Heart left ventricle (tissue), 16 donors: Measurements from ENCODE around the gene PRSS21. TPM values are rescaled to one million over a fixed set of nuclear protein-coding genes. Genes with fewer than 3 reads are reported as not detected.

Source experiments
- ATAC-seq, 4 donors: fragments of 200-7000 bp; cut with Tn5 transposase; one replicate each; pipeline ENCODE4 v1.9.1; 2020 to 2022; ENCODE audit warnings: moderate library complexity in 4 of 4, mild to moderate bottlenecking in 3 of 4, moderate number of reproducible peaks in 1 of 4
- DNase-seq, 5 donors: peaks; one replicate each; pipeline ENCODE4 v3.0.0-alpha.2; 2020
- H3K27ac ChIP-seq, 12 donors: fragments of 200-600 bp; sonication (generic) in 4 of 12; one replicate each; pipeline versions ENCODE4 v1.5.0 to v1.8.0; 2016 to 2022; ENCODE audit warnings: mild to moderate bottlenecking in 2 of 12
- H3K27me3 ChIP-seq, 9 donors: fragments of 200-600 bp; sonication (generic) in 2 of 9; one replicate each; pipeline versions ENCODE4 v1.5.1 to v1.8.0; 2016 to 2022; ENCODE audit warnings: mild to moderate bottlenecking in 3 of 9
- H3K36me3 ChIP-seq, 9 donors: fragments of 200-600 bp; sonication (generic) in 2 of 9; one replicate each; pipeline versions ENCODE4 v1.5.0 to v1.8.0; 2018 to 2022; ENCODE audit warnings: mild to moderate bottlenecking in 2 of 9
- H3K4me1 ChIP-seq, 12 donors: fragments of 200-600 bp; sonication (generic) in 4 of 12; one replicate each; pipeline versions ENCODE4 v1.5.0 to v1.8.0; 2016 to 2022; ENCODE audit warnings: mild to moderate bottlenecking in 3 of 12
- H3K4me3 ChIP-seq, 12 donors: fragments of 200-600 bp; sonication (generic) in 4 of 12; one replicate each; pipeline versions ENCODE4 v1.5.0 to v1.8.0; 2017 to 2022; ENCODE audit warnings: mild to moderate bottlenecking in 9 of 12, moderate library complexity in 4 of 12
- H3K9me3 ChIP-seq, 12 donors: fragments of 200-600 bp; sonication (generic) in 4 of 12; one replicate each; pipeline versions ENCODE4 v1.5.0 to v1.8.0; 2016 to 2022; ENCODE audit warnings: mild to moderate bottlenecking in 1 of 12
- CTCF ChIP-seq, 12 donors: fragments of 200-600 bp; sonication (generic) in 4 of 12; IDR thresholded peaks; one replicate each; pipeline versions ENCODE4 v1.5.0 to v1.8.0; 2018 to 2022; ENCODE audit warnings: antibody characterized with exemption in 12 of 12, mild to moderate bottlenecking in 5 of 12
- POLR2A ChIP-seq, 2 donors: fragments of 450-650 bp; IDR thresholded peaks; one replicate each; pipeline ENCODE4 v1.6.1; 2017; ENCODE audit warnings: antibody characterized with exemption in 2 of 2, mild to moderate bottlenecking in 2 of 2, moderate library complexity in 2 of 2
- WGBS, 4 donors: extraction: QIAGEN DNeasy Blood & Tissue Kit in 2 of 4; methylation state at CpG; one replicate each; pipeline versions ENCODE4 v1.1.5 to v1.1.7; 2013 to 2018; 5-methylcytosine and 5-hydroxymethylcytosine counted together
- intact Hi-C, 10 donors: fragments of 100-400 bp; cut with DNase I; formaldehyde crosslinking; loops; one replicate each; pipeline versions ENCODE4 v1.11.1 to v1.14.2; 2022
- polyA plus RNA-seq, 2 donors: library from polyadenylated mRNA; stranded (reverse); fragments of 200-250 nt; gene quantifications; one replicate each; pipeline ENCODE4 v1.2.3, GENCODE V29; 2013
- total RNA-seq, 9 donors: library from RNA; depleted of rRNA in 2 of 9; stranded (reverse); fragments of >200 nt in 2 of 9; fragmentation: NEBNext Ultra II Directional in 3 of 9; extraction: Animal tissue kit (Norgen Biotek cat#: 25700) in 3 of 9; gene quantifications; one replicate each; pipeline versions ENCODE4 v1.1.0 to v1.2.4, GENCODE V29; 2016 to 2023
- donor health status: ischemic (EF 13 %, LVEDD 7.1; RV severe dilation, severe dysfunction).
- donor health status: healthy with polysubstance abuse.
- donor health status: DM: no; HTN: yes; CAD: no.
- donor health status: DM: no; HTN: no; CAD: no.
- donor health status: ischemic (EF 25% LVEDD 6.9; RV normal size, moderate dysfunction).
- donor health status: ischemic (EF 25% LVEDD 5.7; RV mildly dilated, moderate dysfunction).
- donor health status: healthy.
- donor health status: DM: yes; HTN: yes; CAD: no.
- donor health status: ischemic (EF 35%, LVEDD 5.7; RV mildly dilated, moderate dysfunction).
- donor health status: nonischemic (EF 11% LVEDD 7.7; RV severe dilation, severe dysfunction).
- donor health status: DM: yes; HTN: yes; CAD: no.
- donor health status: PGD.
- donor health status: ischemic (EF 29% LVEDD 5.4; RV normal size, mild dysfunction).
- donor health status: nonischemic (EF 23%, LVEDD 6.1; RV moderate dilation, normal function).

Gene PRSS21
- total and polyA plus RNA-seq, 11 donors: not detected

GRCh38 chr16:2776500-2777139, 40.4 kb upstream of the PRSS21 start:
- Histone ChIP-seq H3K27me3 (no peaks in the 10 kb centered on the region), H3K27ac (peak overlapping the region; percentile 21 to 100 (median 90)), H3K4me3 (peak overlapping the region; percentile 65 to 100 (median 93)), H3K4me1 (peaks cover 2 to 44% (median 26%) of the 10 kb centered on the region in 12 donors), H3K36me3 (peaks cover 0 to 38% (median 35%) of the 10 kb centered on the region in 9 donors), H3K9me3 (no peaks in the 10 kb centered on the region)
- TF ChIP-seq POLR2A (IDR thresholded peaks at IDR 0.05) (no peak), CTCF (IDR thresholded peaks at IDR 0.05) (no peak)
- intact Hi-C loops: loop anchor here in 6 of 10 donors (1.0 to 10.0 kb wide), 5 partner anchors 22 to 138 kb away; partner anchors contain the start of genes SRRM2 (in 5 of the 6), FLYWCH1 (in 1 of the 6) and PRSS27 (in 1 of the 6)
- 0% methylated on average over 22 to 72 of the region's 72 CpGs for WGBS, 4 donors
- peak in 1 of 5 donors; percentile 47 for DNase-seq
- ATAC-seq: peak in 2 of 4 donors; percentile 1 to 2

- H3K4me3 ChIP-seq: peak within 1 kb of the TSS; percentile 65 to 100 (median 93)
- H3K27ac ChIP-seq: peak within 1 kb of the TSS; percentile 96 to 100 (median 100)
- TF ChIP-seq POLR2A (IDR thresholded peaks at IDR 0.05): peak; percentile 5 to 80
- TF ChIP-seq CTCF (IDR thresholded peaks at IDR 0.05): no peak
- no peaks in the 10 kb centered on the region for H3K27me3 ChIP-seq
- DNase-seq (peak; percentile 88 to 95 (median 92)), ATAC-seq (peak; percentile 82 to 95 (median 92))
- peaks cover 0 to 31% (median 28%) of the 10 kb centered on the region in 9 donors for H3K36me3 ChIP-seq
- peaks cover 2 to 44% (median 26%) of the 10 kb centered on the region in 12 donors for H3K4me1 ChIP-seq
- intact Hi-C loops: loop anchor here in 6 of 10 donors (1.0 to 10.0 kb wide), 5 partner anchors 23 to 137 kb away; partner anchors contain the start of genes SRRM2 (in 5 of the 6), FLYWCH1 (in 1 of the 6) and PRSS27 (in 1 of the 6)
- H3K9me3 ChIP-seq: no peaks in the 10 kb centered on the region
- 0 to 1% (median 0%) methylated on average over 11 to 70 of the region's 70 CpGs for WGBS, 4 donors
These were observed 39.7 kb upstream of the PRSS21 start, which contains the start of gene ELOB for GRCh38 chr16:2777231-2777902. Gene ELOB (minus strand): TSS chr16:2777280. CDS start chr16:2777239, 41 bp downstream.

- intact Hi-C loops: loop anchor here in 6 of 10 donors (1.0 to 10.0 kb wide), 5 partner anchors 23 to 137 kb away; partner anchors contain the start of genes SRRM2 (in 5 of the 6), FLYWCH1 (in 1 of the 6) and PRSS27 (in 1 of the 6)
- DNase-seq: peak in 1 of 5 donors; percentile 44
- Histone ChIP-seq H3K36me3 (peaks cover 0 to 24% (median 21%) of the 10 kb centered on the region in 9 donors), H3K27me3 (no peaks in the 10 kb centered on the region), H3K27ac (peak overlapping the region; percentile 96 to 100 (median 100)), H3K9me3 (no peaks in the 10 kb centered on the region), H3K4me1 (peaks cover 2 to 41% (median 26%) of the 10 kb centered on the region in 12 donors), H3K4me3 (peak overlapping the region; percentile 65 to 100 (median 93))
- 13 to 16% (median 14%) methylated on average over 23 to 27 of the region's 27 CpGs for WGBS, 4 donors
- ATAC-seq: peak; percentile 33 to 59 (median 36)
- TF ChIP-seq CTCF (IDR thresholded peaks at IDR 0.05) (no peak), POLR2A (IDR thresholded peaks at IDR 0.05) (no peak)
These were observed 39.0 kb upstream of the PRSS21 start for GRCh38 chr16:2777903-2778629.
